HG02943 (cell line): Measurements from ENCODE around the gene ROR2.

Experiments
- ATAC-seq: cut with Tn5 transposase; IDR thresholded peaks from one replicate; pipeline ENCODE4 v1.9.1; 2021; ENCODE audit warnings: mild to moderate bottlenecking, low read depth, moderate library complexity; ENCODE audit not compliant: unreplicated experiment

Gene ROR2

DNA sequence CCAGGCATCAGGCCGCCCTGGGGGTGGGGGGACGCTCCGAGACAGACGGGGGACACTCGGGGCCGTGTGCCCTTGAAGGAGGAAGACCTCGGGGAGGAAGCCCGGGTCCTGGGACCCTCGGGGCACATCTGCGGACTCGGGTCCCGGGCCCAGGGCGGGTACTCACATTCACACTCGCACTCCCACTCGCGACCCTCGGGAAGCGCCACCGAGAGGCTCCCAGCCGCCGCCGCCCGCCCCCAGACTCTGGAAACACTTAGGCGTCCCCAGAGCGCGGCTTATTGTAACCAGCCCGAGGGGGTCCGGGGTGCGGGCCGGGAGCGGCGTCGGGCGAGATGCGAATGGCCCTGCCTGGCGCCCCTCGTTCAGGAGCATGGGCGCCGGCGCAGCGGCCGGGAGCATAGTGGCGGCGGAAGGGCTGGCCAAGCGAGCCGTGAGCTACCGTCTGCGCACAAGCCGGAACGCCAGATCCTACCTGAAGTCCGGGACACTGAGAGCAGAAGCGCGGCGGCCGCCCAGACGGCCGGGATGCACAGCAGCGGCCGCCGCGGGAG lies 559 bp downstream of the ROR2 start:
- no peak for ATAC-seq

GRCh38 chr9:91948597-91949391 lies 1.2 kb downstream of the ROR2 start:
- ATAC-seq = no peak

GRCh38 chr9:91948101-91948596 lies 1.9 kb downstream of the ROR2 start:
- ATAC-seq = no peak

- ATAC-seq = no peak
Measured at GRCh38 chr9:91946653-91947488, 3.2 kb downstream of the ROR2 start.

GRCh38 chr9:91946196-91946595 lies 3.8 kb downstream of the ROR2 start:
- ATAC-seq = no peak

- ATAC-seq = no peak
Measured at GRCh38 chr9:91945277-91946085, 4.5 kb downstream of the ROR2 start.

DNA sequence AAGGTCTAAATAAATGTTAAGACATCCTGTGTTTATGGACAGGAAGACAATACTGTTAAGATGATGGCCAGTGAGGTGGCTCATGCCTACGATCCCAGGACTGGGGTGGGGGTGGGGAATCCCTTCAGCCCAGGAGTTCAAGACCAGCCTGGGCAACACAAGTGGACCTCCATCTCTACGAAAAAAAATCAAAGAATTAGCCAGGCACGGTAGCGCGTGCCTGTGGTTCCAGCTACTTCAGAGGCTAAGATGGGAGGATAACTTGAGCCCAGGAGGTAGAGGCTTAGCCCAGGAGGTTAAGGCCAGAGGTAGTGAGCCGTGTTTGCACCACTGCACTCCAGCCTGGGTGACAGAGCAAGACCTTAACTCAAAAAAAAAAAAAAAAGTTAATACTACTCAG lies 5.3 kb downstream of the ROR2 start:
- ATAC-seq = no peak

DNA sequence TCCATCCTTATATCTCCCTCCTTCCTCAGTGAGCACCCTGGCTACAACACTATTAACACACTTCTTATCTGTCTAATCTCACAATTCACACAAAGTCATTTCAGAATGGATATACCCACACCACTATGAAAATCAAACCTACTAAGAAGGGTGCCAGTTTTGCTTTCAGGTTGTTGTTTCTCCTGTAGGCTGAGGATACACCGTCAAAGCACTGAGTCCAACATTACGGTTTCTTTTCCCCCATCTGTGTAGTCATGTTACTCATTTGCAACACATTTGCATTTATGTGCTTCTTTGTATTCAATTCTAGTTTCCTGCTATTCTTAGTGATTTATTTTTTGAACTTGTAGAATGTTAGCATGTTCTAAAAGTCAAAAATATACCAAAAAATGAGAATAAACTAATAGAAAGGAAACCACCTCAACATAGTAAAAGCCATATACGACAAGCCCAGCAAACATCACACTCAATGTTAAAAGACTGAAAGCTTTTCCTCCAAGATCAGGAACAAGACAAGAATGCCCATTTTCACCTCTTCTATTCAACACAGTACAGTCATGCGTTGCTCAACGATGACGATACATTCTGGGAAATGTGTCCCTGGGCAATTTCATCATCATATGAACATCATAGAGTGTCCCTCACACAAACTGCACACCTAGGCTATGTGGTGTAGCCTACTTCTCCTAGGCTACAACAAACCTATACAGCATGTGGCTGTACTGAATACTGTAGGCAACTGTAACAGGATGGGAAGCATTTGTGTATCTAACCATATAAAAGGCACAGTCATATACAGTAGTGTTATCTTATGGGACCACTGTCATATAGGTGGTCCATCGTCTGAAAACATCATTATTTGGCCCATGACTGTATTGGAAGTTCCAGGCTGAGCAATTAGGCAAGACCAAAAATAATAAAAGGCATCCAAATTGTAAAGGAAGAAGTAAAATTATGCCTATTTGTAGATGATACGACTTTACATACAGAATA lies 6.3 kb downstream of the ROR2 start:
- ATAC-seq = no peak

DNA sequence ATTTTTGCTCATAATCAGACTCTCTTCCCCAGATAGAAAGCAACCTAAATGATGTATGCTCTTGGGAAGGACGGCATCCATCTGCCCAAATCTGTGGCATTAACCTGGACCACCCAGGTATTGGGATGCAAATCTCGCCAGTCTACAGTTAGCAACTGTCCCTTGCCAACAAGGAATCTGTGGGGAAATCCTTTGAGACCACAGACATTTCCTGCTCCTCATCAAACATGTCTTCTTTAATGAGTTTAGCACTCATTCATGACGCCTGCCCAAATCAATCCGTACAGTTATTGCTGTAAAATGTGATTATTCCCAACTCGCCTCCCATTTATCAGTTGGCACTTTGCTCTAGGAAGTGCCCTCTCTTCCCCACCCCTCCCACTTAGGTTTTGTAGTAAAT lies 7.8 kb downstream of the ROR2 start:
- no peak for ATAC-seq

DNA sequence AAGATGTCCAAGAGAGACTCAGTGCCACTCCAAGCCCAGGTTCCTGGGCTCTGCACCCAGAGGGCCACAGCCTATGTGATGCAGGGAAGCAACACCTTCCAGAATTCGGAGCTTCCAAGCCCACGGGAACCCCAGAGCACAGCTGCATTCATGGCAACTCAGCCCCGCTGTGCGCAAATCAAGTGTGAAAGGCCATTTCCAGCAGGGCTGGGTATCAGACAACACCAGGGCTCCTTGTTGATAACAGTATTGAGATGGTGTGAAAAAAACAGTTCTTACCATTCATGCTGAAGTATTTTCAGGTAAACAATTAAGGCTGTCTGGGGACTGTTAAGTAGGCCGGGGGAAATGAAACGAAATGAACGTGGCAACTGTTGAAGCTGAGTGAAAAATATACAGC lies 10.1 kb downstream of the ROR2 start:
- no peak for ATAC-seq

GRCh38 chr9:91937727-91938126 lies 12.3 kb downstream of the ROR2 start:
- ATAC-seq = no peak

DNA sequence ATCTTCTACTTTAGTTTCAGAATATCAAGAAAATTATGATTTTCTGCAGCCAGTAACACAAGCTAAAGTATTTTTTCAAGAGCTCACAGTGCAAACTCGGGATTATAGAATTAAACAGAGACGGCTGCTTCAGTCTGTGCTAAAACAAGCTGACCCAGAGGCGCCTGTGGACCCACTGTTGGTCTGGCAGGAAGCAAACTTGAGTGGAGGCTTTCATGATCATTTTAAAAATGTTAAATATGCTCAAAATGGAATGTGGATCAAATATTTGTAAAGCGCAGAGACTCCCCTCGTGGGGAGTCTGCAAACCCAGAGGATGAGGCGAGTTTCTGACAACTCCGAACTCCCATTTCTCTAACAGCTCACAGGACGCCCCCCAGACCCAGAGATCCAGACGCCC lies 13.0 kb downstream of the ROR2 start:
- ATAC-seq = no peak

DNA sequence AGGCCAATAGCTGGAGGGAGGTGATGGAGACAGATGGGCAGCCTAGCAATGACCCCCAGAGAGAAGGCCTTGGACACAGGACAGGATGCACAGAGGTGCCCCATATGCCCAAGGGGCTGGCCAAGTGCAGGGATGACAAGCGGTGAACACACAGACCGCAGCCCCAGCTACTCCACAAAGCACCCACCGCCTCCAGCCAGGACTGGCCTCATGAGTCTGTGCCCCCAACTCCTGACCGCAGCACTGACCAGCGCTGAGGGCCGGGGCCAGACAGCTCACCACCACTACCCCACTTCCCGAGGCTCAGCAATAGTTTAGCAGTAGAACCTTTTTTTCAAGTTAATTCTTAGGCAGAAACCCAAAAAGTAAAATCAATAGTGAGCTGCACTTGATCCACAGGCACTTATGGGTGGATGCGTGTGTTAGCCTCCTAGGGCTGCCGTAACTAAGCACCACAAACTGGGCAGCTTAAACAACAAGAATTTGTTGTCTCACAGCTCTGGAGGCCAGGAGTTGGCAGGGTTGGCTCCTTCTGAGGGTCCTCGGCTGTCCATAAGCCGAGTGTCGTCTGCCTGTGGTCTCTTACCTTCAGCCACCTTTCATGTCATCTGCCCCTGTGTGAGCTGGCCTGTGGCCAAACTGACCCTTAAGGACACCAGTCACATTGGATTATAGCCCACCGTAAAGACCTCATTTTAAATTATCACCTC lies 14.1 kb downstream of the ROR2 start:
- no peak for ATAC-seq

- no peak for ATAC-seq
Measured at GRCh38 chr9:91935066-91935749, 14.8 kb downstream of the ROR2 start.

DNA sequence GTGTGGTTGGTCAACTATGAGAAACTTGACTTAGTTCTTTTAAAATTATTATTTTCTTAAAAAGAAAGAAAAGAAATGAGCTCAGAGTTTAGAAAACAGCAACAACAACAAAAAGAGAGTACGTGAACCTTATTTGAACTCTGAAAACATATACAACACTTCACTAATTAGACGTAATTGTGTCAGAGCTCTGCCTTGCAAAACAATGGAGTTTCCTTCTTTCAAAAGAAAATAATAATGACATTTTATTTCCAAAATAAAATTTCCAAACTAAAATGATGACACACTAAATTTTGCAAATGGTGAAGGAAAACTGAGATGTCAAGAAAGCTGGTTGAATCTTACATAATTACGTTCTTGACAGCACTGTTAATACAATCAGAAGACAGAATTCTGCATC lies 15.4 kb downstream of the ROR2 start:
- no peak for ATAC-seq

GRCh38 chr9:91933556-91934352 lies 16.3 kb downstream of the ROR2 start:
- ATAC-seq = no peak

DNA sequence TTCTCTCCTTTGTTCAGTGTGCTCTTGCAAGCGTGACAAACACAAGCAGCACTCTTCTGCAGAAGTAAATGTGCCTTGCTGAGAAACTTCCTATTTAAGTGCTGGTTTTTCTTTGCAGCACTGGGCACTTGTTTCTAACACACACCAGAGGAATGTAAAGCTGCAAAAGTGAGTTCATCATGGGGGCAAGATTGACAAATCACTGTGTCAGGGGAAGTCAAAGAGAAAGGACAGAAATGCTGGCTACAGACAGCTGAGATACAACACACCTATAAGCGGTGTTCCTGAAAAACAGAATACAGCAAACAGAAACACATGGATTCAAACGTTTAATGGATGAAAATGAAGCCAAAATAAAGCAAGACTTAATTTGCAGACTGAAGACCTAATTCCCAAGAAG lies 19.6 kb downstream of the ROR2 start:
- no peak for ATAC-seq
